ENCODE measurements around the gene SHANK3. TPM values are rescaled to one million over a fixed set of nuclear protein-coding genes. Genes with fewer than 3 reads are reported as not detected.

Gene SHANK3
- total RNA-seq, 1 donor from 2014 or later: 50.6 TPM

- peaks cover 8% of the 10 kb centered on the region for H3K36me3 ChIP-seq
- no peak for DNase-seq
- peaks cover 13% of the 10 kb centered on the region for H3K27me3 ChIP-seq (ENCODE audit: low read depth)
- peak overlapping the region; percentile 58 for H3K4me3 ChIP-seq
- intact Hi-C loops (cut with DNase I): no loop called here
- H3K4me1 ChIP-seq: peaks cover 9% of the 10 kb centered on the region
- no peak for ATAC-seq
- H3K9me3 ChIP-seq: no peaks in the 10 kb centered on the region
- TF ChIP-seq CTCF (IDR thresholded peaks at IDR 0.05): no peak
- H3K27ac ChIP-seq: no peak overlapping the region
These were observed 3.6 kb downstream of the SHANK3 start for GRCh38 chr22:50676180-50676636.

- TF ChIP-seq CTCF (IDR thresholded peaks at IDR 0.05): no peak
- no peak for DNase-seq
- Histone ChIP-seq H3K9me3 (no peaks in the 10 kb centered on the region), H3K27ac (no peak overlapping the region), H3K36me3 (peaks cover 8% of the 10 kb centered on the region), H3K4me3 (peak overlapping the region; percentile 58), H3K4me1 (peaks cover 9% of the 10 kb centered on the region), H3K27me3 (ENCODE audit: low read depth) (peaks cover 13% of the 10 kb centered on the region)
- intact Hi-C loops (cut with DNase I): no loop called here
- no peak for ATAC-seq
These were observed 4.3 kb downstream of the SHANK3 start for GRCh38 chr22:50676661-50677492.

GRCh38 chr22:50677493-50678217 is 5.0 kb downstream of the SHANK3 start:
- peaks cover 8% of the 10 kb centered on the region for H3K36me3 ChIP-seq
- DNase-seq: no peak
- intact Hi-C loops (cut with DNase I): no loop called here

GRCh38 chr22:50678218-50678650 is 5.6 kb downstream of the SHANK3 start:
- H3K4me3 ChIP-seq: no peak overlapping the region

More at GRCh38 chr22:50677493-50678217, 5.0 kb downstream of the SHANK3 start:
- Histone ChIP-seq H3K27ac (no peak overlapping the region), H3K4me1 (peaks cover 9% of the 10 kb centered on the region), H3K4me3 (peak overlapping the region; percentile 58), H3K27me3 (ENCODE audit: low read depth) (peaks cover 10% of the 10 kb centered on the region), H3K9me3 (no peaks in the 10 kb centered on the region)
- TF ChIP-seq CTCF (IDR thresholded peaks at IDR 0.05): no peak
- no peak for ATAC-seq

More at GRCh38 chr22:50678218-50678650, 5.6 kb downstream of the SHANK3 start:
- Histone ChIP-seq H3K9me3 (no peaks in the 10 kb centered on the region), H3K36me3 (peaks cover 8% of the 10 kb centered on the region), H3K4me1 (peaks cover 7% of the 10 kb centered on the region), H3K27me3 (ENCODE audit: low read depth) (peaks cover 7% of the 10 kb centered on the region), H3K27ac (no peak overlapping the region)
- ATAC-seq (no peak), DNase-seq (no peak)
- intact Hi-C loops (cut with DNase I): no loop called here
- no peak for TF ChIP-seq CTCF (IDR thresholded peaks at IDR 0.05)
